Keratinocyte (primary cell): Measurements from ENCODE around the gene TBCB. TPM values are rescaled to one million over a fixed set of nuclear protein-coding genes. Genes with fewer than 3 reads are reported as not detected.

Experiments
- DNase-seq: peaks from one replicate; pipeline ENCODE4 v3.0.0-alpha.2; 2011; ENCODE audit warnings: low read depth, missing footprints, low spot score
- FAIRE-seq: peaks from 2 replicates; lab custom pipeline; 2011; peaks lifted over from hg19 to GRCh38; lab: Jason Lieb, UNC
- H2AFZ ChIP-seq: 2 replicates; pipeline ENCODE4 v1.6.0; 2012; ENCODE audit warnings: low read length, control low read depth, inconsistent platforms; ENCODE audit not compliant: control insufficient read depth
- H3K27ac ChIP-seq: 2 replicates; pipeline ENCODE4 v1.5.1; 2011; ENCODE audit warnings: low read length; ENCODE audit not compliant: control insufficient read depth, insufficient read depth
- H3K27me3 ChIP-seq: 3 replicates; pipeline ENCODE4 v1.6.0; 2011; ENCODE audit warnings: low read length; ENCODE audit not compliant: control insufficient read depth, insufficient read depth; ENCODE audit errors: extremely low read depth
- H3K36me3 ChIP-seq, 2 experiments: 2 replicates in 1 of 2; 3 replicates in 1 of 2; pipeline ENCODE4 v1.5.1; 2011; ENCODE audit warnings: low read length in 2 of 2, mild to moderate bottlenecking in 1 of 2; ENCODE audit not compliant: control insufficient read depth in 2 of 2, insufficient read depth in 2 of 2; ENCODE audit errors: extremely low read depth in 1 of 2
- H3K4me1 ChIP-seq: 3 replicates; pipeline ENCODE4 v1.5.1; 2011; ENCODE audit warnings: low read length; ENCODE audit not compliant: control insufficient read depth, insufficient read depth; ENCODE audit errors: extremely low read depth
- H3K4me2 ChIP-seq: 3 replicates; pipeline ENCODE4 v1.6.0; 2011; ENCODE audit warnings: low read depth, low read length; ENCODE audit not compliant: control insufficient read depth, insufficient read depth; ENCODE audit errors: extremely low read depth
- H3K4me3 ChIP-seq, 3 experiments: fragments of 200-600 bp in 1 of 3; sonication (generic) in 1 of 3; 2 replicates in 2 of 3; 3 replicates in 1 of 3; pipeline ENCODE4 v1.5.1; 2011 to 2016; ENCODE audit warnings: low read length in 3 of 3, mild to moderate bottlenecking in 3 of 3, control low read depth in 2 of 3, inconsistent platforms in 1 of 3, low read depth in 1 of 3, mixed read lengths in 1 of 3, mixed run types in 1 of 3, moderate library complexity in 1 of 3; ENCODE audit not compliant: control insufficient read depth in 2 of 3, insufficient read depth in 2 of 3; ENCODE audit errors: extremely low read depth in 1 of 3
- H3K79me2 ChIP-seq: 2 replicates; pipeline ENCODE4 v1.6.0; 2012; ENCODE audit warnings: low read length; ENCODE audit not compliant: control insufficient read depth, insufficient read depth
- H3K9ac ChIP-seq: 3 replicates; pipeline ENCODE4 v1.6.0; 2011; ENCODE audit warnings: low read length; ENCODE audit not compliant: control insufficient read depth, insufficient read depth; ENCODE audit errors: extremely low read depth
- H3K9me1 ChIP-seq: 3 replicates; pipeline ENCODE4 v1.6.0; 2011; ENCODE audit warnings: low read length; ENCODE audit not compliant: control insufficient read depth, insufficient read depth; ENCODE audit errors: extremely low read depth
- H3K9me3 ChIP-seq: 2 replicates; pipeline ENCODE4 v1.5.1; 2012; ENCODE audit warnings: low read depth, low read length; ENCODE audit not compliant: control insufficient read depth
- H4K20me1 ChIP-seq: 3 replicates; pipeline ENCODE4 v1.6.0; 2011; ENCODE audit warnings: low read length; ENCODE audit not compliant: control insufficient read depth, insufficient read depth; ENCODE audit errors: extremely low read depth
- CTCF ChIP-seq, 3 experiments: IDR thresholded peaks in 1 of 3; conservative IDR thresholded peaks in 1 of 3; optimal IDR thresholded peaks in 1 of 3; 2 replicates in 2 of 3; 3 replicates in 1 of 3; pipeline versions ENCODE3 to v1.5.1; 2011; ENCODE audit warnings: low read length in 3 of 3, mild to moderate bottlenecking in 3 of 3, moderate library complexity in 2 of 3, control low read depth in 1 of 3, inconsistent platforms in 1 of 3; ENCODE audit not compliant: insufficient read depth in 2 of 3; ENCODE audit errors: extremely low read depth in 1 of 3
- EZH2 ChIP-seq: IDR thresholded peaks from one replicate; pipeline ENCODE4 v1.6.1; 2012; ENCODE audit warnings: inconsistent platforms, mild to moderate bottlenecking, low read length, moderate library complexity
- dilution Hi-C: fragments of 300-500 bp; cut with MboI; formaldehyde crosslinking; loops from one replicate; pipeline ENCODE4 v1.7.0; 2020; ENCODE audit warnings: low sequenced_read_pairs; ENCODE audit not compliant: extremely low pct_ligation_motif_present
- polyA plus RNA-seq, 5 experiments: library from polyadenylated mRNA; depleted of rRNA in 3 of 5; stranded (reverse) in 3 of 5; stranded (forward) in 1 of 5; unstranded in 1 of 5; fragments of >200 nt; gene quantifications; 1 replicate in 1 of 5; 2 replicates in 3 of 5; 3 replicates in 1 of 5; pipeline versions ENCODE4 v1.2.1 to v1.2.3, GENCODE V29; 2011 to 2012; ENCODE audit warnings: missing spikeins in 2 of 5, low read depth in 1 of 5, low replicate concordance in 1 of 5

TBCB gene
- polyA plus RNA-seq, 1 donor (not counting 4 experiments of a cell fraction or from before 2014, with no cell fraction given): 183 TPM

GRCh38 chr19:36149673-36150406, 34.6 kb downstream of the TBCB start:
- Histone ChIP-seq H3K36me3 (peaks cover 29 to 46% of the 10 kb centered on the region in 2 experiments), H3K79me2 (peaks cover 3% of the 10 kb centered on the region)
- TF ChIP-seq CTCF (optimal IDR thresholded peaks at IDR 0.05 in 1 of 3, IDR thresholded peaks at IDR 0.05 in 1 of 3, conservative IDR thresholded peaks at IDR 0.05 in 1 of 3; ENCODE audit: extremely low read depth in 1 of 3, insufficient read depth in 2 of 3, low read length in 3 of 3) (no peak), EZH2 (no peak)

GRCh38 chr19:36150586-36150985, 35.3 kb downstream of the TBCB start:
- FAIRE-seq: no peak
- TF ChIP-seq CTCF (optimal IDR thresholded peaks at IDR 0.05 in 1 of 3, IDR thresholded peaks at IDR 0.05 in 1 of 3, conservative IDR thresholded peaks at IDR 0.05 in 1 of 3; ENCODE audit: extremely low read depth in 1 of 3, insufficient read depth in 2 of 3, low read length in 3 of 3) (no peak), EZH2 (no peak)
- Histone ChIP-seq H3K4me1 (peaks cover 41% of the 10 kb centered on the region), H3K4me2 (peak overlapping the region; percentile 25), H4K20me1 (peaks cover 10% of the 10 kb centered on the region), H3K27ac (peak overlapping the region; percentile 47), H3K79me2 (peaks cover 3% of the 10 kb centered on the region), H3K36me3 (peaks cover 26 to 45% of the 10 kb centered on the region in 2 experiments), H3K9me1 (peaks cover 2% of the 10 kb centered on the region), H3K9ac (peak overlapping the region; percentile 20), H2AFZ (no peak overlapping the region), H3K4me3 (no peak overlapping the region), H3K27me3 (no peaks in the 10 kb centered on the region), H3K9me3 (no peaks in the 10 kb centered on the region)
- no peak for DNase-seq
- dilution Hi-C loops: no loop called here

More at GRCh38 chr19:36149673-36150406, 34.6 kb downstream of the TBCB start:
- no peaks in the 10 kb centered on the region for H3K27me3 ChIP-seq
- dilution Hi-C loops: no loop called here
- no peak overlapping the region for H3K4me3 ChIP-seq
- DNase-seq: no peak
- no peaks in the 10 kb centered on the region for H3K9me3 ChIP-seq
- peak; percentile 99 for FAIRE-seq
- H4K20me1 ChIP-seq: peaks cover 10% of the 10 kb centered on the region
- peaks cover 41% of the 10 kb centered on the region for H3K4me1 ChIP-seq
- H2AFZ ChIP-seq: no peak overlapping the region
- H3K9ac ChIP-seq: peak overlapping the region; percentile 20
- peaks cover 2% of the 10 kb centered on the region for H3K9me1 ChIP-seq
- peak overlapping the region; percentile 17 for H3K4me2 ChIP-seq
- H3K27ac ChIP-seq: peak overlapping the region; percentile 47
